Suppressor macrophage (primary cell): ENCODE data around the gene LAMA3.

Source experiments
- DNase-seq, 4 experiments: peaks; one replicate each; pipeline ENCODE4 v3.0.0-alpha.2; 2020 to 2022

The LAMA3 gene

DNA sequence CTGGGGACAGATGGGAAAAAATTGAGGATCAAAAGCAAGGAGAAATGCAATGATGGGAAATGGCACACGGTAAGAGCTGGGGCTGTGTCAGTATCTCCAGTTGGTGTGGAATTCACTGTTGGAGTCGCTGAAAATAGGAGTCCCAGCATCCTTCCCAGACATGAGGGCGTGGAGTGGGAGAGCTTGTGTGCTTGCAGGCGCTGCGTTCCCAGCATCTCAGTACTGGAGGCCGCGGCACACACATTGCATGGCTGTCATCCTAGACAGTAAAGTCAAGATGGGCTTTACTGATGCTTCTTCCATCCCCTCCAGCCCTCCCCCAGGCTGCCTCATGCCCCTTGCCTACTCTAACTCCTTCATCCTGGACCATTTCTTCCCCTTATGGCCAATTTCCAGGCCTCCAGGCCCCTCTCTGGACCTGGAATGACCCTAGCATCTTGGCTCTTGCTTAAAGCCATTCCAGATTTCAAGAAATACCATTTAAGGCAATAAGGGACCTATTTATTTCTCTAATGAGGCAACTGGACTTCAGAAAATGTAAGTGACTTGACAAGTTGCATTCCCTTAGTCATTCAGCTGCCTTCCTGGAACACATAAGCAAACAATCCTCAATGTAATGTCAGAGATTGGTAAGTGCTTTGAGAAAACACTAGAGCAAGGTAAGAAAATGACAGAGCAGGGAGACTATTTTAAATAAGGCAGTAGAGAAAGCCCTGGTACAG, 254.8 kb downstream of the LAMA3 start:
- no peak for DNase-seq

- DNase-seq = no peak
Observed at GRCh38 chr18:23945416-23946079, 256.3 kb downstream of the LAMA3 start.

DNA sequence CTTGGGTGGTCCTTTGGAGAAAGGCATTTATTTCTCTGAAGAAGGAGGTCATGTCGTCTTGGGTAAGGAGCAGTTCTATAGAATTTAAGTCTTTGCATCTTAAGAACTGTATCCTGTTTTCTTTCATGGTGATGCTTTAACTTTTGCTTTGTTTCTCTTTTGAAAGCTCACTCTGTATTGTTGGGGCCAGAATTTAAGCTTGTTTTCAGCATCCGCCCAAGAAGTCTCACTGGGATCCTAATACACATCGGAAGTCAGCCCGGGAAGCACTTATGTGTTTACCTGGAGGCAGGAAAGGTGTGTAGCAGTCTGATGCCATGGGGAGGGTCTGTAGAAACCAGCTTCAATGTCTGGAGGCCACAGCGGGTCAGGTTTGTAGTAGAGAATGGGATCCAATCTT, 260.6 kb downstream of the LAMA3 start:
- DNase-seq = no peak

GRCh38 chr18:23950644-23951043, 261.4 kb downstream of the LAMA3 start:
- no peak for DNase-seq

DNA sequence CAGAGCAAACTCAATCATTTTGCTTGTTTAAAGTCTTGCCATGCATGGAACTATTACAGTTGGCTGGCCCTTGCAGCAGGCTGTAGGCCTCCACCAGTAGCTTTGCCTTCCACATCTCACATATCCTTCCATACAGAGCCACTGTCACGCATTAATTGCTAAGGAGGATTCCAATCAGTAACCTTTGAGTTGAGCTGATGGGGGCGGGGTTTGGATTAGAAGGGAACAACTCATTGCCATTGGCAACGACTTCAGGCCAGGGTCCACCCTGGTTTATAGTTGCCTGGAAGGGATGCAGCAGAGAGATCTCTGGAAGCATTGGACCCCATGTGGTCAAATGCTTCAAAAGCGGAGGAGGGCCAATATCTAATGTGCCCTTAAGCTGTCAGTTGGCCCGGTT, 262.0 kb downstream of the LAMA3 start:
- no peak for DNase-seq

GRCh38 chr18:23953984-23954383, 264.7 kb downstream of the LAMA3 start:
- DNase-seq = no peak

DNA sequence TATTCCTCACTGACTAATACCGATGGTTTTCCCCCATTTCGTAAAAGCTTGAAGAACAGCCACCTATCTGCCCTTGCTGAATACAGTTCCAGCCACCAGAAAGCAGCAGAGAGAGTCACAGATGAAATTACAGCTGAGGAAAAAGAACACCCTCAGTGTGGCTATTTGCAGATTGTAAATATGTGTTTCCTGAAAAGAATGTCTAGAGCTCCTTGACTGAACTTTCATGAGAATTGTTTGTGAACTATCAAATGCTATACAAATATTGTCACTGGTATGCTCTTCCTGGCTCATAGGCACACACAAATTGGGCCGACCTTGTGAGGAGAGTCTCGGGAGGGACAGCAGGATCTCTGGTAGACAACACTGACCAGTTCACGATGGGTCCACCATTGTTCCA, 267.2 kb downstream of the LAMA3 start:
- DNase-seq = no peak

DNA sequence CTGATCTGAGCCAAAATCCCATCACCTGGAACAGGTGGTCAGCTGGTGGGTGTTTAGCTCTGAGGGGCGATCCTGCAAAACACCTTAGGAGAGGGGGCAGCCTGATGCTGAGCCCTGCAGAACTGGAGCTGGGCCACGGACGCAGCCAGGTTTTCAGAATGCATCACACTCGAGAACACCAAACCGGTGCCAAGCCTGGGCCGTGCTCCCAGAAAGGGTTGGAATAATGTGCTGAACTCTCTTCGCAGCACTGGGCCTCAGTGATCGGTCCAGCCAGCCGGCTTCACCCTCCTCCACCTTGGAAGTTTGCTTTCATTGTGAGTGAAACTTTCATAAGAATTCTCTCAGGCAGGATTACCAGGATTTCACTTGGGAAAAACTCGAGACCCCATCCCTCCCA, 268.8 kb downstream of the LAMA3 start:
- DNase-seq = no peak

- no peak for DNase-seq
Observed at GRCh38 chr18:23963443-23964165, 274.4 kb downstream of the LAMA3 start.

DNA sequence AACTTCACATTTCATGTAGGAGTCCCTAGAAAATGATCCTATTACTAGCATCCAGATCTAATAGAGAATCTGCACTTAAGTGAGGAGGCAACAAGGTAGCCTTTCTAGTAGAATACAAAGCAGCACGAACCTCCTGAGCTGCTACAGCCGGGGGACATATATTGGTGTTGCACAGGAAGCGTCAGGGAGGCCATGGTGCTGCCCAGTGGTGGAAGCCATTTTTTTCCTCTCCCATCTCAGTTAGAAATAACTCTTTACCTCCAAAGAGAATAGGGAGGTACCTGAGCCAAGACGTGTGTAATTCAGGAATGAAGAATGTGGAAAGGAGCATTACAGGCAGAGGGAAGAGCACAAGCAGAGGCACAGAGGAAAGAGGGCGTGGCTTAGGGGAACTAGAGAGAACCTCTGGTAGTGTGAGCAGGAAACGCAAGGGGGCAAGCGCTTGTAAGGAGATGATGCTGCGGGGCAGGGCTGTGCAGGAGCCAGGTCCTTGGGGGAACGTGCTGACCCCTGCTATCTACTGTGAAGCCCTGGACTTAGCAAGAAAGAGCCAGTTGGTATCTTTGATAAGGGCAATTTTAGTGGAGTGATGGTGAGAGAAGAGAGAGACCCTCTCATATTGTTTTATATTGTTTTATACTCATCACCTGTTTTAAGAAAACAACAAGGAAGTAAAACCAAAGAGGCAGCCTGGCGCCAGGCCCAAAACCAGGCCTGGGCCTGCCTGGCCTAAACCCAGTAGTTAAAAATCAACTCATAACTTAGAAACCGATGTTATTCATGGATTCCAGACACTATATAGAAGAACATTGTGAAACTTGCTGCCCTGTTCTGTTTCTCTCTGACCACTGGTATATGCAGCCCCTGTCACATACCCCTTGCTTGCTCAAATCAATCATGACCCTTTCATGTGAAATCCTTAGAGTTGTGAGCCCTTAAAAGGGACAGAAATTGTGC, 275.3 kb downstream of the LAMA3 start:
- no peak for DNase-seq

DNA sequence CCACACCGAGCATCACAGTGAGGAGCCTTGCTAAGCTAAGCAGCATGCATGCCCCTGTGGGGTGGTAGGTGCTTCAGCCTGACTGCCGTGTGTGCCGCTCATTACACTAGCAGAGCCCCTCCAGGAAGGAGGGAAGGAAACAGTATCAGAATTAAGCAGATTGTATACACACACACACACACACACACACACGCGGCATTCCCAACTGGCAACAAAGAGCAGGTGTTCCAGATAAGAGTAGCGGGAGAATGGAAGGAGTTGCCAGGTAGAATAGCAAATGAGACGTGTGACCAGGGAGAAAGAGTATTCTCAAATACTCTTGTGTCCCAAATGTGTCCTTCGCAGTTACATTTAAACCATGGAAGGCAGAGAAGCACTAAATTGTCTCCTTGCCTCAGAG, 277.7 kb downstream of the LAMA3 start:
- no peak for DNase-seq

- peak; percentile 85 to 95 (median 88) for DNase-seq
Observed at GRCh38 chr18:23967321-23968089, 278.3 kb downstream of the LAMA3 start.

DNA sequence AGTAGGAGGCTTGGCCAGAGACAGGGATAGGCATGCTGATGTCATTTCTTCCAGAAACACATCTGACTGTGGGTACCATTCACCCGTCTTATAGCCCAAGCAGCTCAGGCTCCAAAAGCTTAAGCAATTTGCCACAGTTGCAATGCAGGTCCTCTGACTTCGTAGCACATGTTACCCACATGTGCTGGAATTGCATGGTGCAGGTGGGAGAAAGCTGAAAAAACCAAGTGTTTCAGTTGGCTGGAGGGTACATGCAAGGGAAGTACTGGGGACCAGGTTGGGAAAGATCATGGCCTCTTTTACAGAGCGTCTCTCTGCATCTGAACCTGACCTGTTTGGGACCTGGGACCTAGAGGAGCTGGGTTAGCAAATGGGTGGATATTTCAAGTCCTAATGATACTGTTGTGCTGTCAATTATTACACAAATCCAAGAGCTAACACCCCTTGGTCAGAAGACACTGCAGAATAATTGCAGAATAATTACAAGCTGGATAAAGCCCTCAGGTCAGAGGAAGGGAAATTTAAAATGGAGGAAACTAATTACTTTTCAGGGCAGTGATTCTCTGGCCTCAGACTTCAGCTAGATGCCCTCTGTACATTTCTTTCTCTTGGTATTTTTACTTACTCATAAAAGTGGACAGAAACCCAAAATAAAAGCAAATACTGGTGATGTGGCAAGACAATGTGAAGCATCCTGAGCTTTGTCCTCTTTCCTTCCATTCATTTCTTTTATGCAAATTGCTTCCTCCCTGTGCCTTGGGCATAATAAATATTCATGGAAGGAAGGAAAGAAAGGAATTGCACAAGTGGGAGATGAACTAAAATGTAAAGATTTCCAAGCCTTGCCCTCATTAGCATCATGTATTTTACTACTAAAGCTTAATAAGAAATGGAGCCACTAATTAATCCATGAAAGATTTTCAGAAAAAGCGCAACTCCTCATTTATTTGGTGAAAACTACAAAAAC, 279.7 kb downstream of the LAMA3 start:
- DNase-seq = peak in 1 of 4 experiments; percentile 23

DNA sequence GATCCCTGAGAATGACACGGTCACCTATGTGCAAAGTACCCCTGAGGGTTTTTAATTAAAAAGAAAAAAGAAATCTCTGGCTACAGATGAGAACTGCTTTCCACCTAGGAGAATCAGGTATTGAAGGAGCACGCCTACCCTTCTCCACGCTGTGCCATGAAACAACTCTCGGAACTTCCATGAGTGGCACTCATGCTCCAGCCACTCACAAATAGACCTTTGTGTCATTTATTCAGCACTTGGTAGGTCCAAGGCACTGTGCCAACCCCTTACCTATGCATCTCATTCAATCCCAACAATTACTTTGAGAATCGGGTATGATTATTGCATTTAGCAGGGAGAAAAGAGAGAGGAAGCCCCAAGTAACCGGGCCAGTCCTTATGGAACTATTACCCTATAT, 280.4 kb downstream of the LAMA3 start:
- DNase-seq = no peak

DNA sequence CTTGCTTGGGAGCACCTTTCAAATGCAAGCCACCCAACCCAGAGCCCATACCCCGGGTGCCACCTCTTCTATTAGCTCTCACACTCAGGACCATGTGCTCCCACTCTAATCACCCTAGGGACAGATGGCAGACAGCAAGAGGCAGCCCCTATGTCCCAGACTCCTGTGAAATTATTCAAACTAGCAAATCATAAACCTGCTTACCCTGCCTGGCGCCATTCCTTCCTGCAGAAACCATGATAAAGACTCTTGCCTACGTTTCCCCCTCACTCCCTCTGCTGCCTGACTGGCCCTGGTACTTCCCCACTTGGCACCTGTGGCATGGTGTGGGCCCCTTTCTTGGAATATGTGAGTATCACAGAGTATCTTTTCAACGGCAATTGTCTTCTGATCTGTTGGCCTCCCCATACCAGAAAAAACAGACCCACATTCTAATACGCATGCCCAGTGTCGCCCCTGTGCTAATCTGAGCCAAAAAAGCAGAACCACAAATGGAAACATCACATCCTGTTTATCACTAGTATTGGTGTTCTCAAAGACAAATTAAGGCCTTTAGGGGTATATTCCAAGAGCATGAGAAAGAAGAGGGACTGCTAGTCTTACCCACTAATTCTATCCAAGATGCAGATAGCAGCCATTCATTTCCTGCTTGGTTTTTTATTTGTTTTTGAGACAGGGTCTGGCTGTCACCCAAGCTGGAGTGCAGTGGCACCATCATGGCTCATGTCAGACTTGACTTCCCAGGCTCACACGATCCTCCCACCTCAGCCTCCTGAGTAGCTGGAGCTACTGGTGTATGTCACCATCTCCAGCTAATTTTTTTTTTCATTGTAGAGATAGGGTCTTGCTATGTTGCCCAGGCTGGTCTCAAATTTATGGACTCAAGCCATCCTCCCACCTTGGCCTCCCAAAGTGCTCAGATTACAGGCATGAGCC, 281.2 kb downstream of the LAMA3 start:
- peak; percentile 45 to 62 (median 48) for DNase-seq

GRCh38 chr18:23971097-23971440, 281.8 kb downstream of the LAMA3 start:
- peak; percentile 16 to 64 (median 56) for DNase-seq

DNA sequence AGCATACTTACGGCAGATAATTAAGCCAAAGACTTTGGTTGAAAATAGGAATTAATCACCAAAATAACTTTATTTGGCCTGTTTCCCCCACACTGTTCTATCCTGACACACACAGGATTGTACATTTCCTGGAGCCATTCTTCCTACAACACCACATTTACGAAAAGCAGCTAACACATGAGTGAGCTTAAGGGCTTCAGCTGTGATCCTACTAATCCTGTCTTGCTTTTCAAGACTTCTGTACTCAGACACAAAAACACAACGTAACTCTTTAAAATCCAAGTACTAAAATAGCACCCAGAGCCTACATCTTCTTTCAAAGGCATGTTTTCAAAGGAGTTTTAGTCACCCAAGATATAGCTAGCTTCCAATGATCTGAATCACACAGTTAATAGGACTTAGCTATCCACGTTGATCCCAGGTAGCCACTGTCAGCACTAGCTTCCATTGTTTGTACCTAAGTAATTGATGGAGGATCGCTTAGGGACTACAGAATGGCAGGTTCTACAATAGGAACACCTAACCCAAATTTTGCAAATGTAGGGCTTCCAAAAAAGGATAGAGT, 282.5 kb downstream of the LAMA3 start:
- no peak for DNase-seq

DNA sequence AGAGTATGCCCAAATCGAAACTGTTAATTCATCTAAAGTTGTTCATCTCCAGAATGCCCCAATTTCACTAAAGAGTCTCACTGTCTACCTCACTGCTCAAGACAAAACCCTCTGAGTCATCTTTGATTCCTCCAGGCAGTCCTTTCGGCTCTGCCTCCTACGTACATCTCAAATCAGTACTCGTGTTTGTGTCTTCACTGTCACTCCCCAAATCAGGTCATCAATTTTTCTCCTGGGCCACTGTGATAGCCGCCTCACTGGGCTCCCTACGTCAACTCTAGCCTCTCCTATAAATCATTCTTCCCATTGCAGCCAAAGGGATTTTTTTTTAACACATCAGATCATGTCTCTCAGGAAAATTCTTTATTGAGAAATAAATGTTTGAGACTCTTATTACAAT, 283.2 kb downstream of the LAMA3 start:
- no peak for DNase-seq

DNA sequence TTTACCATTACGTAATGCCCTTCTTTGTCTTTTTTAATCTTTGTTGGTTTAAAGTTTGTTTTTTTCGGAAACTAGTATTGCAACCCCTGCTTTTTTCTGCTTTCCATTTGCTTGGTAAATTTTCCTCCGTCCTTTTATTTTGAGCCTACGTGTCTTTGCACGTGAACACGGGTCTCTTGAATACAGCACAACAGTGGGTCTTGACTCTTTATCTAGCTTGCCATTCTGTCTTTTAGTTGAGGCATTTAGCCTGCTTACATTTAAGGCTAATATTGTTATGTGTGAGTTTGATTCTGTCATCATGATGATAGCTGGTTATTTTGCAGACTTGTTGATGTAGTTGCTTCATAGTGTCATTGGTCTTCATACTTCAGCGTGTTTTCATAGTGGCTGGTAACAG, 287.9 kb downstream of the LAMA3 start:
- DNase-seq = no peak
